Stimulated activated CD4-positive, alpha-beta T cell treated with anti-CD3 and anti-CD28 coated beads, TNF-alpha, amount 100 ng/mL, for 4 hours (primary cell): ENCODE data around the gene SCN9A.
"Not testable (repeated sequence)": the region's sequence is repeated elsewhere in the genome, so short reads cannot be mapped to it uniquely, and the experiment has no call there.

Experiments
- DNase-seq, 3 experiments: peaks; one replicate each; pipeline ENCODE4 v3.0.0-alpha.2; 2020; ENCODE audit warnings: low read depth in 3 of 3

The SCN9A gene

GRCh38 chr2:166375736-166376487 is at the start of gene SCN9A:
SCN9A (minus strand) TSS chr2:166375944; CDS start chr2:166311756, 64,188 bp downstream.
- DNase-seq, result no peak

DNA sequence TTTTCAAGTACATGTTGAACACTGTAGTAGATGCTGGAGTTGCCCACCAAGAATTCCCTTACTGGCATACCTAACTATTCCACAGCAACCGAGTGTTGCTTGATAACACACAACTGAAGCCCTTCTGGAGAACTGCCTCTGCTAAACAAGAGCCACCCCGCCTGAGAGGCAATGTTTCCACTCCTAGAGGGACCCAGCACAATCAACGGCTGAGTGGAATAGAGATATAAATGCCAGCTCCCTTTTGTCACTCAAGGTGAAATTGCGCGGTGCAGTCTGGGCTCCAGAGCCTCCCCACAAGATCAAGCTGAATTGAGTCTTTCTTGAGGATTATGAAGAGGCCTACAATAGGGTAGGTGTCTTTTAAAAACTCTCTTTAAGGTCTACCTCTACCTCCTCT is 49.1 kb upstream of the SCN9A start:
- no peak for DNase-seq

GRCh38 chr2:166419616-166419934 is 43.8 kb upstream of the SCN9A start:
- no peak for DNase-seq

- DNase-seq, result no peak
These were observed 43.3 kb upstream of the SCN9A start for GRCh38 chr2:166418853-166419615.

DNA sequence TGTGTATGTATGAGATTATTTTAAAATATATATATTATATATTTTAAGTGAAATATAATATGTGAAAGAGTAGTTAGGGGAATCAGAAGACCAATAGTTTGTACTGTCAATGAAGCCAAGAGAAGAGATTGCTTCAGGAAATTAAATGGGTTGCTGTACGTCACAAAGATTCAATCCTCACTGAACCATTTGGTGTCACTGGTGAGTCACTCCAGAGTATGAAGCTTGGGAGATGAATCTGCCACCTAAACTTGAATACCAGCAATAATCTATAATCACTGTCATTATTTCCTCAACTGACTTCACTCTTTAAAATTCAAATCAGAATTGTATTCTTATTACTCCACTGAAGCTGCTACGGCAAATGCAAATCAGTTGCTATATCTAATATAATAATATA is 41.9 kb upstream of the SCN9A start:
- DNase-seq, result no peak

DNA sequence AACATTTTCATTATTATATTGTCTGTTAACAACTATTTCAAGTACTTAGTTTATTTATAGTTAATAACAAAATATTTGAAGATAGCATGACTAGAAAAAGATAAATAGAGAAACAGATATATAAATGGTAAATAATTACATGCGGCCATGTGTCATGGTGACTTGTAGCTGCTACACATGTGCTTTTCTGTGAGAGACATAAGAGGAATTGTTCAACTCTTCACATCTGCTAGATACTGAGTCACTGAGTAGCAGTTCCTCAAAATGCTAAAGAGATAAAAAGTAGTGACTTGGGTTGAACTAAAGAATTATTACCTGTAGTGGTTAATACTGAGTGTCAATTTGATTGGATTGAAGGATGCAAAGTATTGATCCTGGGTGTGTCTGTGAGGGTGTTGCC is 37.5 kb upstream of the SCN9A start:
- no peak for DNase-seq

- DNase-seq, result no peak
These were observed 35.9 kb upstream of the SCN9A start for GRCh38 chr2:166411473-166412230.

GRCh38 chr2:166410828-166411472 is 35.2 kb upstream of the SCN9A start:
- DNase-seq, result no peak

DNA sequence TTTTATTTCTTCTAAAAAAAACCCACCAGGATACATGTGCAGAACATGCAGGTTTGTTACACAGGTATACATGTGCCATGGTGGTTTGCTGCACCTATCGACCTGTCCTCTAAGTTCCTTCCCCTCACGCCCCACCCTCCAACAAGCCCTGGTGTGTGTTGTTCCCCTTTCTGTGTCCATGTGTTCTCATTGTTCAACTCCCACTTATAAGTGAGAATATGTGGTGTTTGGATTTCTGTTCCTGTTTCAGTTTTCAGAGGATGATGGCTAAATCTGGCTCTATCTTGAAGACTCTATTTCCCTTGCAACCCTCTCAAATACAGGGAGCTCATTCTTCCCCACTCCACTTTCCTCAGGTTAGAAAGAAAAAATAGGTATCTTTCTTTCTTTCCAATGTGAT is 32.0 kb upstream of the SCN9A start:
- DNase-seq, result not testable (repeated sequence)

DNA sequence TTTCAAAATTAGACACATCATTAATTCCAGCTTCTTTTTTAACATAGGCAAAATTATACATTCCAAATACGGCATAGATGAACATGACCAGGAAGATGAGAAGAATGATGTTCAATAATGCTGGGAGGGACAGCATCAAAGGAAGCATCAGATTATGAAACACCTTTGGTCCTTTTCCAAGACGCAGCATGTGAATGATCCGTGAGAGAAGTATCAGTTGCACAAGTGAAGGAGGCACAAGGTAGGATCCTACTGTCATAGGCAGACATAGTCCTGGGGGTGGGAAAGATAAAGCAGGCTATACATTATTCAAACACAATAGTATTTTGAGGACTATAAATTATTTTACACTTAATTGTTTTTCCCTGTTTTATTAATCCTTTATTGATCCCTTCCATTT is 30.6 kb upstream of the SCN9A start:
- no peak for DNase-seq

- DNase-seq, result no peak
These were observed 29.8 kb upstream of the SCN9A start for GRCh38 chr2:166405569-166405926.

DNA sequence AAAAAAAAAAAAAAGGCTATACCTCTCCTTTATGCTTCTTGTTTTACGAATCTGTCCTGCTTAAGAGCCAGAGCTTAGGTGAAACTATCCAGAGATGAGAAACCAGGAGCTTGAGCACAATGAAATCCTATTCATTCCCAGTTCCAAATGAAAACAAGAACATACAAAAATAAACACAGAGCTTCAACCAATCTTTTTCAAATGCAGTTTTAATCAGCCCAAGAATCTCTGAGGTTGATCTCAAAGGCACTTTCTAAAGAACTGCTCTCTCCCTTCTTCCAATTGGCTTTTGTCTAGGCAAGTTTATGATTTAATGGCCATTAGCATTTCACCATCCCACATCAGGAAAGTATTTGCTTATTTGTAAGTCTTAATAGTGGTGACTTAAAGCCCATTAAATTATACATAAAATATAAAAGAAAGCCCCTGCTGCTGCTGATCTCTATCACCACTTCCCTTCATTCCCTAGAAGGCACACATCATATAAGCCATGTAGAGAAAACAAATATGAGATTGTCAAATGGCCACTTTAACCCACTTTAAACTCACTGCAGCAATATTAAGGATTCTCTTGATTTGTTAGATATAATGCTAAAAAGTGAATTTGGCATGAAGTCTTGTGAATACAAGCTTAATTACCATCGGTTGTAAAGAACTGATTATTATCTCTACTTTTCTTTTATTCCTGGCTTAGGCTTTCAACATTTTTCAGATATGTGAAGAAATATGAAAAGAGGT is 29.3 kb upstream of the SCN9A start:
- DNase-seq, result no peak

DNA sequence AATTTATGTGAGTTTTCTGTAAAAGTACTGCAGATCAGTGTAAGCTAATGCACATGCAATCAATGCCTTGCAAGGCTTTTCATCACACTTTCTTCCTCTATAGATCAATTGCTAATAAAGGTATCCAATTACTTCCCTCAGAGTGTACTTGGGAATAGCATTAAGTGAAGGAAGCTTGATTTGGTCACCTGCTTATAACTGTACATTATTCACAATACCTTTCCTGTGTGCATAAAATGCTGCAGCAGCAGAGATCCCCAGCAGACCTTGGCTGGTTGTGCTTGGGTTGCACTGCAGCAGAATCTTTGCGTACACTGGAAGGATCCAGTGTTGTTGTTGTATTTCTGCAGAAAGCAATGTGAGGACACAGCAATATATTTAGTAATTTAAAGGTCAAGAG is 18.5 kb upstream of the SCN9A start:
- DNase-seq, result no peak

DNA sequence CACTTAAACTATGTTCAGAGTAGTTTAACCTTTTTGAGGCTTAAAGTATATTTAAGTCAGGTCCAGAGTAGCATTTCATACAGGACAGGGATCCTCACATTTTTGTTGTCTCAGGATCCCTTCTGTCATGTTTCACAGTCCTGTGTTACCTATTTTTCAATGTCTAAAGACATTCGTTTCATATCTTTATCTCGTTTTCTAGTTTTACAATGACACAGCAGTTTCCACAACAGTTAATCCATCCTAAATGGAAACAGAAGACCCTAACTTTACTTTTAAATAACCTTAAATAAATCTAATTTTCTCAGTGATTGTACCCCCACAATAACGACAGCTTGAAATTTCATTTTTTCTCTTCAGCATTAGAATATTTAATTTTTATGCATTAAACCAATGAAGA is 17.3 kb upstream of the SCN9A start:
- DNase-seq, result no peak

DNA sequence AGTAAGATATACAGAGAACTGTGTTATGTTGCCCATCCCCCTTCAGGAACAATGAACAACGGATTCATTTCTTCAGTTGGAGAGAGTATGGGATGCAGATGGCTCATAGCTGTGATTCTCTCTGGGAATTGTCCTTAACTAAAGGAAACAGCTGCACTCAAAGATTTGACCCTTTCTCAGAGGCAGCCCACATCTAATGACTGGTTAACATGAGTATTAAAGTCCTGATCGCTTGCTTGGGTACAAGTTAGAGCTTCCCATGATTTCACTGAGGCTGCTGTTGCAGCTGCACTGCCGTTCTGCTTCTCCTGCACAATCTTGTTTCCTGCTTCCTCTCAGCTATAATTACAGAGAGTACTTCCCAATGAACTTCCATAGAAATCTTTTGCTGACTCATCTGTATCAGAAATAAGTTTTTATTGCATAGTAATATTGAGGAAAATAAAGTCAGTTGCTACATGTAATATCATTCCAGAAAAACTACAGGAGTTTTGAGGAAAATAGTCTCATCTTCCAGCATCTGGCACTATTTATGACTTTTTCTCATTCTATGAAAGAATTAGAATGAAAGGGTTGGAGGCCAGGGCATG is 12.8 kb upstream of the SCN9A start:
- DNase-seq, result no peak

- DNase-seq, result no peak
These were observed 9.6 kb upstream of the SCN9A start for GRCh38 chr2:166385313-166385712.

GRCh38 chr2:166384774-166385173 is 9.0 kb upstream of the SCN9A start:
- DNase-seq, result no peak

DNA sequence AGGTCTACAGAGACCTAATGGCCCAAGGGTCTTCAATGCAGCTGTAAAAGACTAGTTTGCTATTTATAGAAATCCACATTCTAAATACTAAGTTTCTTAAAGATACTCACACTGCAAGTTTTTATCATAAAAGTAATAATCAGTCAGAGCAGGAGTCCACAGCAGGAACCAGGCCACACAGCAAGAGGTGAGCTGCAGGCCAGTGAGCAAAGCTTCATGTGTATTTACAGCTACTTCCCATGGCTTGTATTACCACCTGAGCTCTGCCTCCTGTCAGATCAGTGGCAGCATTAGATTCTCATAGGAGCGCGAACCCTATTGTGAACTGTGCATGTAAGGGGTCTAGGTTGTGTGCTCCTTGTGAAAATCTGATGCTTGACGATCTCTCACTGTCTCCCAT is 6.7 kb upstream of the SCN9A start:
- DNase-seq, result no peak

- no peak for DNase-seq
These were observed 4.9 kb upstream of the SCN9A start for GRCh38 chr2:166380615-166381014.

DNA sequence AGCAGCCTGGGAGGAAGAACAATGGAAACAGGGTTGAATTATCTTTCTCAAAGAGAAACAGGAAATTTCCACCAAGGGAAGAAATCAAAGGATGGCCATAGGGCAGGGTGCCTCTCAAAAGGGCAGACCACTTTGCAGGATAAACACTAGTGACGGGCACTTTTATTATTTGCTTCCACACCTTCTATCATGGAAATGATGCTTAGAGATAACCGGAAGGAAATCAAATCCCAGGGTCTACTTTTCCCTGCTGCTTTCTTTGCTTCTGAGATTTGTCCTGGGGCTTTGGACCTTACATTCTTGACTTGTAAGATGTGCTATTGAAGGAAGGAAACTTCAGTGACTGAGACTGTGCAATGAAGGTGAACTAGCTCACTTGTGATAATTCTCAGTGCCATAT is 1.1 kb upstream of the SCN9A start:
- DNase-seq, result no peak

DNA sequence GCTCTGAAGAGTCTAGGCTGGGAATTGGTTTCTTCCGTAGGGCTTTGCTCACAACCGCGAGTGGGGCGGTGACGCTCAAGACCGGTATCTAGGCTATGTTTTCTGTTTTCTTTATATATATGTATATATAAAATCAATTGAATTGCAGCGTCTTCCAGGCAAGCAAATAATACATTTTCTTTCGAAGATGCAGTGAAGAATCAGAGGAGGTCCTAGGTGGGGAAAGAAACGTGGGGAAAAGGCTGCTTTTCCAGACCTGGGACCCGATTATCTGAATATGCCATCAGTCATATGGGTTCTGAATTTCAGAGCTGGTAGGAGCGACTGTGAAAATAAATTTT is 714 bp upstream of the SCN9A start:
- DNase-seq, result no peak
